Endothelial cell (in vitro differentiated cells): ENCODE measurements around the gene POLR3K. TPM values are rescaled to one million over a fixed set of nuclear protein-coding genes. Genes with fewer than 3 reads are reported as not detected.
A peak's percentile ranks its signal among the peaks of the same experiment; 100 is the strongest.
"Not testable (repeated sequence)": the region's sequence is repeated elsewhere in the genome, so short reads cannot be mapped to it uniquely, and the experiment has no call there.

Experiments used
- DNase-seq: peaks from one replicate; pipeline ENCODE4 v3.0.0; 2021; ENCODE audit warnings: low spot score
- H3K27ac Mint-ChIP-seq: one replicate; pipeline ENCODE4 v1.8.0; 2021; ENCODE audit warnings: mixed read lengths, inconsistent platforms; ENCODE audit not compliant: unreplicated experiment
- H3K27me3 Mint-ChIP-seq: one replicate; pipeline ENCODE4 v1.8.0; 2021; ENCODE audit warnings: mild to moderate bottlenecking, moderate library complexity, mixed read lengths, inconsistent platforms; ENCODE audit not compliant: unreplicated experiment
- H3K36me3 Mint-ChIP-seq: one replicate; pipeline ENCODE4 v1.8.0; 2021; ENCODE audit warnings: mild to moderate bottlenecking, low read depth, mixed read lengths, inconsistent platforms; ENCODE audit not compliant: unreplicated experiment
- H3K4me1 Mint-ChIP-seq: one replicate; pipeline ENCODE4 v1.8.0; 2021; ENCODE audit warnings: mild to moderate bottlenecking, mixed read lengths, inconsistent platforms; ENCODE audit not compliant: unreplicated experiment
- H3K4me3 Mint-ChIP-seq: one replicate; pipeline ENCODE4 v1.8.0; 2021; ENCODE audit warnings: mild to moderate bottlenecking, mixed read lengths, inconsistent platforms; ENCODE audit not compliant: unreplicated experiment
- H3K9me3 Mint-ChIP-seq: one replicate; pipeline ENCODE4 v1.8.0; 2021; ENCODE audit warnings: mixed read lengths, inconsistent platforms; ENCODE audit not compliant: unreplicated experiment
- CTCF ChIP-seq: fragments of 200-600 bp; sonication (generic); IDR thresholded peaks from one replicate; pipeline ENCODE4 v1.5.0; 2021; ENCODE audit warnings: antibody characterized with exemption; ENCODE audit not compliant: unreplicated experiment
- total RNA-seq: library from RNA; stranded (reverse); fragmentation: NEBNext Ultra II Directional; extraction: Animal tissue kit (Norgen Biotek cat#: 25700); gene quantifications from one replicate; pipeline ENCODE4 v1.2.1, GENCODE V29; 2021; ENCODE audit not compliant: unreplicated experiment

POLR3K gene
- total RNA-seq, 1 donor from 2014 or later: 11.9 TPM

DNA sequence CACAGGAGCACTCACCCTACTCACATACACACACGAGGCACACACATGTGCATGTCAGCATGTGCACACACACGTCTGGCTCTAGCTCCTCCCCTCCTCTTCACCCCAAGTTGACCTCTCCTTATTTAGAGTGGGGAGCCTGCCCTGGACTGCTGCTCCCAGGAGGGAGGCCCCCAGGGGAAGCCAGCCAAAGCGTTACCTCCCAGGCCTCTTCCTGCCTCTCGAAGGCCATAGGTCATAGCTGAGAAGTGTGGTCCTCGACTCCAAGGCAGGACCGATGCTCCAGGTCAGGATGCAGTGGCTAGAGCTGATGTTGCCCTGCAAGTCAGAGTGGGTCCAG, 18.8 kb downstream of the POLR3K start:
- Mint-ChIP-seq H3K27me3 (peaks cover 6% of the 10 kb centered on the region), H3K4me1 (peaks cover 6% of the 10 kb centered on the region), H3K27ac (peak overlapping the region; percentile 59), H3K36me3 (no peaks in the 10 kb centered on the region), H3K9me3 (no peaks in the 10 kb centered on the region), H3K4me3 (peak overlapping the region; percentile 11)
- no peak for TF ChIP-seq CTCF
- DNase-seq: no peak

GRCh38 chr16:33877-34647, 19.3 kb downstream of the POLR3K start:
- H3K27me3 Mint-ChIP-seq: peaks cover 6% of the 10 kb centered on the region
- no peak for TF ChIP-seq CTCF
- H3K4me3 Mint-ChIP-seq: peak overlapping the region; percentile 11
- peaks cover 6% of the 10 kb centered on the region for H3K4me1 Mint-ChIP-seq
- no peaks in the 10 kb centered on the region for H3K36me3 Mint-ChIP-seq
- DNase-seq: no peak
- no peaks in the 10 kb centered on the region for H3K9me3 Mint-ChIP-seq
- H3K27ac Mint-ChIP-seq: peak overlapping the region; percentile 59

DNA sequence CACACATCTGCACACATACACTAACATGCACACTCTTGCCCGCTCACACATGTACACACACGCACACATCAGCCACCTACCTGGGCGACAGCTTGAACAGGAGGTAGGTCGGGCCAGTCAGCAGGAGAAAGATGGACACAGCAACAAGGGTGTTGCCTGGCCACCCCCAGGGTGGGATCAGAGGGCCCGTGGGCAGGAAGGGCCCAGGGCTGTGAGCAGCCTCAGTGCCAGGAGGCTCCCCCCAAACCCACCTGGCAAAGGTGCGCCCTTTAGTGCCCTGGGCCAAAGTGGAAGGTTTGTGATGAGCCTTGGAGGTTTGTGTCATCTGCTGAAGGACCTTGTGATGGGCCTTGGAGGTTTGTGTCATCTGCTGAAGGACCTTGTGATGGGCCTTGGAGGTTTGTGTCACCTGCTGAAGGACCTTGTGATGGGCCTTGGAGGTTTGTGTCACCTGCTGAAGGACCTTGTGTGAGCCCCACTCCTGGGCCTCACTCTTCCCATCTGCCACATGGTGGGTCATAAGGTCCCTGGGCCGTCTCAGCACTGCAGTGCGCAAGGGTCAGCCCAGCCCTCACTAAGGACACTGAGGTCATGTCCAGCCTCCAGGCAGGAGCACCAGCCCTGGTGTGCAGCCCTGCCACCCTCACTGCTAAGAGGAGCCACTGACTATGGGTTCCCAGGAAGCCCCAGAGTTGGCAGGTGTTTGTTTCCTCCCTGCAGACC, 20.1 kb downstream of the POLR3K start:
- not testable (repeated sequence) for H3K36me3 Mint-ChIP-seq, H3K27ac Mint-ChIP-seq, H3K9me3 Mint-ChIP-seq, DNase-seq, H3K4me1 Mint-ChIP-seq, H3K4me3 Mint-ChIP-seq, H3K27me3 Mint-ChIP-seq

GRCh38 chr16:30627-31026, 22.8 kb downstream of the POLR3K start:
- not testable (repeated sequence) for H3K9me3 Mint-ChIP-seq, H3K36me3 Mint-ChIP-seq

GRCh38 chr16:25926-26348, 27.5 kb downstream of the POLR3K start:
- H3K27me3 Mint-ChIP-seq, H3K9me3 Mint-ChIP-seq, H3K36me3 Mint-ChIP-seq, DNase-seq, H3K4me3 Mint-ChIP-seq, H3K4me1 Mint-ChIP-seq, H3K27ac Mint-ChIP-seq: not testable (repeated sequence)

More at GRCh38 chr16:30627-31026, 22.8 kb downstream of the POLR3K start:
- H3K4me1 Mint-ChIP-seq, H3K27ac Mint-ChIP-seq, H3K27me3 Mint-ChIP-seq, DNase-seq, H3K4me3 Mint-ChIP-seq: not testable (repeated sequence)

DNA sequence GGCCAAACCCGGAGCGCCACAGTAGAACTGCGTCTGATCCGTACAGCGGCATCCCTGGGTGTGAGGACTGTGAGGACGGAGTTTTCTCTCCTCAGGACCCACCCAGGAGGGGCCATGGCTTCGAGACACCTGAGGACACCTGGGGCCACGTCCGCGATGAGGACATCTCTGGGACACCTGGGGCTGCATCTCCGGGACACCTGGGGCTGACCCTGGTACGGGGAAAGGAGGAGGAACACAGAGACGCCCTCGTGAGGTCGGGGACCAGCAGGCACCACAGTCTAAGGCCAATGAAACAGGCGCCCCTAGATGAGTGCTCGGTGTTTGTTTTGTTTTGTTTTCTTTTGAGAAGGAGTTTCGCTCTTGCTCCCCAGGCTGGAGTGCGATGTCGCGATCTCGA, 29.3 kb downstream of the POLR3K start:
- not testable (repeated sequence) for DNase-seq, H3K27me3 Mint-ChIP-seq, H3K4me1 Mint-ChIP-seq, H3K36me3 Mint-ChIP-seq, H3K9me3 Mint-ChIP-seq, H3K27ac Mint-ChIP-seq, H3K4me3 Mint-ChIP-seq

DNA sequence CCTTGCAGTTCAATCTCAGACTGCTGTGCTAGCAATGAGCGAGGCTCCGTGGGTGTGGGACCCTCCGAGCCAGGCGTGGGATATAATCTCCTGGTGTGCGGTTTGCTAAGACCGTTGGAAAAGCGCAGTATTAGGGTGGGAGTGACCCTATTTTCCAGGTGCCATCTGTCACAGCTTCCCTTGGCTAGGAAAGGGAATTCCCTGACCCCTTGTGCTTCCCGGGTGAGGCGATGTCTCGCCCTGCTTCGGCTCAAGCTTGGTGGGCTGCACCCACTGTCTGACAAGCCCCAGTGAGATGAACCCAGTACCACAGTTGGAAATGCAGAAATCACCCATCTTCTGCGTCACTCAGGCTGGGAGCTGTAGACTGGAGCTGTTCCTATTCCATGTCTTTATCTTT, 32.5 kb downstream of the POLR3K start:
- DNase-seq, H3K4me3 Mint-ChIP-seq, H3K27me3 Mint-ChIP-seq, H3K4me1 Mint-ChIP-seq, H3K9me3 Mint-ChIP-seq, H3K36me3 Mint-ChIP-seq, H3K27ac Mint-ChIP-seq: not testable (repeated sequence)

GRCh38 chr16:17062-17765, 36.2 kb downstream of the POLR3K start:
- not testable (repeated sequence) for H3K36me3 Mint-ChIP-seq, H3K27me3 Mint-ChIP-seq, H3K4me3 Mint-ChIP-seq, DNase-seq, H3K4me1 Mint-ChIP-seq, H3K9me3 Mint-ChIP-seq, H3K27ac Mint-ChIP-seq
